SK-N-SH (cell line): ENCODE measurements around the gene BTRC. TPM values are rescaled to one million over a fixed set of nuclear protein-coding genes. Genes with fewer than 3 reads are reported as not detected.

ENCODE experiments used
- CTCF ChIA-PET: fragments of 300-600, 350-600 bp; formaldehyde crosslinking; extraction: SDS; loops from one replicate; lab custom pipeline; 2021; lab: Yijun Ruan, JAX
- POLR2A ChIA-PET: fragments of 350-600 bp; sonication (Branson Sonifier 250); formaldehyde crosslinking; extraction: SDS; loops from one replicate; lab custom pipeline; 2020; ENCODE audit warnings: antibody characterized with exemption, inconsistent platforms; lab: Yijun Ruan, JAX
- DNase-seq: peaks from one replicate; pipeline ENCODE4 v3.0.0; 2012
- H2AFZ ChIP-seq: fragments of 200-600 bp; sonication (generic); 2 replicates; pipeline ENCODE4 v1.8.1; 2016; ENCODE audit warnings: antibody characterized with exemption, mild to moderate bottlenecking, low read depth
- H3F3A ChIP-seq: fragments of 200-600 bp; sonication (generic); replicated peaks from 2 replicates; pipeline ENCODE3; 2016; ENCODE audit warnings: antibody characterized with exemption, mild to moderate bottlenecking; ENCODE audit not compliant: insufficient read depth
- H3K27ac ChIP-seq, 2 experiments: fragments of 200-500 bp in 1 of 2; fragments of 200-600 bp in 1 of 2; sonication (Bioruptor generic) in 1 of 2; sonication (generic), shearing (Covaris generic) in 1 of 2; 2 replicates each; pipeline versions ENCODE4 v1.5.1 to v1.6.1; 2014 to 2016; ENCODE audit warnings: low read depth in 2 of 2, inconsistent platforms in 1 of 2, low read length in 1 of 2, mild to moderate bottlenecking in 1 of 2, mixed read lengths in 1 of 2
- H3K27me3 ChIP-seq: fragments of 200-600 bp; sonication (generic), shearing (Covaris generic); 2 replicates; pipeline ENCODE4 v1.6.1; 2016; ENCODE audit warnings: mixed run types; ENCODE audit not compliant: insufficient read depth
- H3K36me3 ChIP-seq, 2 experiments: fragments of 200-500 bp in 1 of 2; fragments of 200-600 bp in 1 of 2; sonication (Bioruptor generic) in 1 of 2; sonication (generic) in 1 of 2; replicated peaks in 1 of 2; 2 replicates each; pipeline versions ENCODE3 to v1.5.1; 2014 to 2016; ENCODE audit warnings: low read length in 1 of 2, mild to moderate bottlenecking in 1 of 2; ENCODE audit not compliant: insufficient read depth in 2 of 2, control insufficient read depth in 1 of 2
- H3K4me1 ChIP-seq, 2 experiments: fragments of 200-500 bp in 1 of 2; fragments of 200-600 bp in 1 of 2; sonication (Bioruptor generic) in 1 of 2; sonication (generic), shearing (Covaris generic) in 1 of 2; 2 replicates each; pipeline versions ENCODE4 v1.5.1 to v1.6.1; 2014 to 2016; ENCODE audit warnings: low read depth in 1 of 2, low read length in 1 of 2, mixed run types in 1 of 2; ENCODE audit not compliant: insufficient read depth in 2 of 2, control insufficient read depth in 1 of 2
- H3K4me2 ChIP-seq: fragments of 200-600 bp; sonication (generic), shearing (Covaris generic); 2 replicates; pipeline ENCODE4 v1.6.1; 2017; ENCODE audit warnings: mixed run types
- H3K4me3 ChIP-seq, 2 experiments: fragments of 200-500 bp in 1 of 2; fragments of 200-600 bp in 1 of 2; sonication (Bioruptor generic) in 1 of 2; sonication (generic), shearing (Covaris generic) in 1 of 2; 2 replicates each; pipeline versions ENCODE4 v1.5.1 to v1.8.1; 2014 to 2016; ENCODE audit warnings: low read depth in 2 of 2, inconsistent platforms in 1 of 2, low read length in 1 of 2, mild to moderate bottlenecking in 1 of 2, mixed read lengths in 1 of 2, moderate library complexity in 1 of 2
- H3K79me2 ChIP-seq: fragments of 200-600 bp; sonication (generic); 2 replicates; pipeline ENCODE4 v1.8.1; 2017; ENCODE audit warnings: mild to moderate bottlenecking; ENCODE audit not compliant: insufficient read depth
- H3K9ac ChIP-seq: fragments of 200-600 bp; sonication (generic); 2 replicates; pipeline ENCODE4 v1.6.1; 2017; ENCODE audit warnings: mixed run types
- H3K9me2 ChIP-seq: fragments of 200-600 bp; sonication (generic); 2 replicates; pipeline ENCODE4 v1.6.1; 2017; ENCODE audit warnings: mixed run types
- H3K9me3 ChIP-seq: fragments of 200-600 bp; sonication (generic); 2 replicates; pipeline ENCODE4 v1.6.1; 2017; ENCODE audit warnings: mixed run types, mild to moderate bottlenecking, moderate library complexity
- H4K20me1 ChIP-seq: fragments of 200-600 bp; sonication (generic); 2 replicates; pipeline ENCODE4 v1.6.1; 2017; ENCODE audit warnings: mild to moderate bottlenecking, mixed run types; ENCODE audit not compliant: insufficient read depth
- CHD2 ChIP-seq: fragments of 150-350 bp; IDR thresholded peaks from 2 replicates; pipeline ENCODE4 v1.6.1; 2018; ENCODE audit warnings: low read length; ENCODE audit not compliant: partially characterized antibody
- CTCF ChIP-seq: fragments of 200-600 bp; sonication (generic); IDR thresholded peaks from 2 replicates; pipeline ENCODE4 v1.6.1; 2017; ENCODE audit warnings: antibody characterized with exemption, mild to moderate bottlenecking, moderate library complexity
- ELF1 ChIP-seq: IDR thresholded peaks from 2 replicates; pipeline ENCODE4 v1.4.0; 2012
- EZH2phosphoT487 ChIP-seq: fragments of 200-600 bp; sonication (generic); IDR thresholded peaks from 2 replicates; pipeline ENCODE4 v1.6.1; 2017; ENCODE audit warnings: low read depth, mixed run types, mild to moderate bottlenecking, antibody characterized with exemption, moderate library complexity, borderline replicate concordance
- FOSL2 ChIP-seq: IDR thresholded peaks from 2 replicates; pipeline ENCODE4 v1.4.0; 2012; ENCODE audit warnings: low read depth, mild to moderate bottlenecking, moderate library complexity, borderline replicate concordance
- FOXJ3 ChIP-seq: sonication (generic); formaldehyde crosslinking; IDR thresholded peaks from 2 replicates; pipeline ENCODE4 v1.5.1; 2020; ENCODE audit warnings: mild to moderate bottlenecking, missing genetic modification reagents
- FOXM1 ChIP-seq: IDR thresholded peaks from 2 replicates; pipeline ENCODE4 v1.4.0; 2012; ENCODE audit warnings: low read depth, mild to moderate bottlenecking
- GABPA ChIP-seq: IDR thresholded peaks from 2 replicates; pipeline ENCODE4 v1.4.0; 2012; ENCODE audit warnings: low read depth, mild to moderate bottlenecking
- IRF3 ChIP-seq: fragments of 150-350 bp; IDR thresholded peaks from 2 replicates; pipeline ENCODE4 v1.6.1; 2016; ENCODE audit warnings: mild to moderate bottlenecking, low read depth, low read length
- JUND ChIP-seq: IDR thresholded peaks from 2 replicates; pipeline ENCODE4 v1.4.0; 2012
- MEF2A ChIP-seq: IDR thresholded peaks from 2 replicates; pipeline ENCODE4 v1.4.0; 2012; ENCODE audit warnings: low read depth, borderline replicate concordance
- MXI1 ChIP-seq: IDR thresholded peaks from 2 replicates; pipeline ENCODE4 v1.6.1; 2012; ENCODE audit warnings: mild to moderate bottlenecking, low read depth, low read length, improper control_type of control experiment
- NFIC ChIP-seq: IDR thresholded peaks from 2 replicates; pipeline ENCODE4 v1.4.0; 2012; ENCODE audit warnings: borderline replicate concordance
- PBX3 ChIP-seq: IDR thresholded peaks from 2 replicates; pipeline ENCODE4; 2012
- POLR2AphosphoS5 ChIP-seq: IDR thresholded peaks from 2 replicates; pipeline ENCODE4 v1.6.1; 2012; ENCODE audit warnings: low read depth, low read length
- RAD21 ChIP-seq: IDR thresholded peaks from 2 replicates; pipeline ENCODE4 v1.6.1; 2012; ENCODE audit warnings: mild to moderate bottlenecking, low read length
- RCOR1 ChIP-seq: fragments of 150-350 bp; IDR thresholded peaks from 2 replicates; pipeline ENCODE4 v1.6.1; 2017; ENCODE audit warnings: antibody characterized with exemption, low read length
- REST ChIP-seq: IDR thresholded peaks from 2 replicates; pipeline ENCODE4 v1.6.1; 2012; ENCODE audit warnings: mild to moderate bottlenecking, low read depth, low read length, moderate library complexity
- RFX5 ChIP-seq: IDR thresholded peaks from 2 replicates; pipeline ENCODE4 v1.6.1; 2012; ENCODE audit warnings: mild to moderate bottlenecking, improper control_type of control experiment, low read length
- RXRA ChIP-seq: IDR thresholded peaks from 2 replicates; pipeline ENCODE4 v1.4.0; 2012; ENCODE audit warnings: low read depth, mild to moderate bottlenecking, borderline replicate concordance
- SIN3A ChIP-seq: IDR thresholded peaks from 2 replicates; pipeline ENCODE4 v1.6.1; 2012; ENCODE audit warnings: low read depth, mild to moderate bottlenecking, low read length, moderate library complexity, borderline replicate concordance
- SMC3 ChIP-seq: IDR thresholded peaks from 2 replicates; pipeline ENCODE4 v1.6.1; 2012; ENCODE audit warnings: low read depth, low read length, improper control_type of control experiment
- TCF12 ChIP-seq: IDR thresholded peaks from 2 replicates; pipeline ENCODE4 v1.4.0; 2012
- TEAD4 ChIP-seq: IDR thresholded peaks from 2 replicates; pipeline ENCODE4 v1.4.0; 2012; ENCODE audit warnings: mild to moderate bottlenecking, borderline replicate concordance; ENCODE audit not compliant: insufficient read depth
- USF1 ChIP-seq: IDR thresholded peaks from 2 replicates; pipeline ENCODE4 v1.4.0; 2012; ENCODE audit warnings: low read depth, borderline replicate concordance
- YY1 ChIP-seq: IDR thresholded peaks from 2 replicates; pipeline ENCODE4 v1.4.0; 2012; ENCODE audit warnings: low read depth, mild to moderate bottlenecking
- WGBS: methylation state at CpG from one replicate; pipeline ENCODE4 v1.1.6; 2017; ENCODE audit warnings: low lambda C conversion rate; 5-methylcytosine and 5-hydroxymethylcytosine counted together
- polyA plus RNA-seq, 3 experiments: library from polyadenylated mRNA; depleted of rRNA; stranded (reverse); fragments of >200 nt; gene quantifications; 2 replicates each; pipeline ENCODE4 v1.2.3, GENCODE V29; 2012

Gene BTRC
- 6.5 and 8.1 TPM in 2 replicates for polyA plus RNA-seq (2012; rRNA removed)
- polyA plus RNA-seq (2012; cell fraction: cytosol; rRNA removed), result 6.7 and 7.3 TPM in 2 replicates
- polyA plus RNA-seq (2012; cell fraction: nucleus; rRNA removed), result 10.1 and 17.6 TPM in 2 replicates

- Histone ChIP-seq H3K79me2 (peaks cover 40% of the 10 kb centered on the region), H3K9ac (peak within 1 kb of the TSS; percentile 89), H3K9me2 (no peaks in the 10 kb centered on the region), H4K20me1 (no peaks in the 10 kb centered on the region), H3K27ac (peak within 1 kb of the TSS; percentile 83 to 89), H3F3A (no peaks in the 10 kb centered on the region), H3K4me2 (peak within 1 kb of the TSS; percentile 81), H3K4me3 (peak within 1 kb of the TSS; percentile 66 to 84), H3K9me3 (no peaks in the 10 kb centered on the region), H3K36me3 (peaks cover 0 to 5% of the 10 kb centered on the region in 2 experiments), H3K4me1 (peaks cover 7 to 9% of the 10 kb centered on the region in 2 experiments; a peak in 3 of 4 replicates), H2AFZ (peak within 1 kb of the TSS; percentile 100), H3K27me3 (no peaks in the 10 kb centered on the region; the same call in 1 of the 2 replicates)
- 1% methylated on average over 25 of the region's 50 CpGs for WGBS
- ChIA-PET CTCF (interaction anchor here (0.8 to 4.2 kb wide), 13 partner anchors 19 to 140 kb away, joined by 3 to 20 read pairs (median 6); no protein-coding TSS in a partner anchor), POLR2A (interaction anchor here (1.1 to 2.4 kb wide), 3 partner anchors 42 to 66 kb away, joined by 3 to 12 read pairs (median 4); no protein-coding TSS in a partner anchor)
- peak; percentile 93 for DNase-seq
- no peak for TF ChIP-seq REST
- TF ChIP-seq RXRA, result no peak
- TF ChIP-seq SIN3A, result peak; percentile 54; the same call in 1 of the 2 replicates
- peak; percentile 91 for TF ChIP-seq YY1
- 0 out of 2 replicates have a peak, but pooled peaks have one; percentile 7 for TF ChIP-seq TCF12
- TF ChIP-seq CTCF, result no peak
- no peak for TF ChIP-seq TEAD4
- TF ChIP-seq RCOR1, result 0 out of 2 replicates have a peak, but pooled peaks have one; percentile 26
- TF ChIP-seq NFIC, result peak; percentile 2; the same call in 1 of the 2 replicates
- no peak for TF ChIP-seq FOXJ3 (CRISPR knock-in tag)
- TF ChIP-seq RAD21, result no peak; the same call in 1 of the 2 replicates
- TF ChIP-seq JUND, result no peak
- TF ChIP-seq FOSL2, result no peak
- TF ChIP-seq SMC3, result no peak
- TF ChIP-seq CHD2, result peak; percentile 84
- TF ChIP-seq MXI1, result peak; percentile 86
- no peak for TF ChIP-seq MEF2A
- TF ChIP-seq PBX3, result no peak
- peak; percentile 60 for TF ChIP-seq GABPA
- TF ChIP-seq IRF3, result no peak
- TF ChIP-seq EZH2phosphoT487, result no peak
- TF ChIP-seq RFX5, result no peak
- TF ChIP-seq POLR2AphosphoS5, result peak; percentile 71
- peak; percentile 73 for TF ChIP-seq ELF1
- TF ChIP-seq USF1, result no peak
- TF ChIP-seq FOXM1, result no peak
Observed at GRCh38 chr10:101353692-101354327, at the start of gene BTRC. BTRC (plus strand) TSS chr10:101354165; CDS start chr10:101354181, 16 bp downstream.
